Gastroesophageal sphincter (tissue), 4 donors: ENCODE results near the gene CSAD. TPM values are rescaled to one million over a fixed set of nuclear protein-coding genes. Genes with fewer than 3 reads are reported as not detected.
"Not testable (repeated sequence)": the region's sequence is repeated elsewhere in the genome, so short reads cannot be mapped to it uniquely, and the experiment has no call there.

Source experiments
- ATAC-seq: fragments of 150-250 bp; one replicate; pipeline ENCODE4 v1.9.1; 2016; ENCODE audit warnings: mild to moderate bottlenecking, moderate library complexity
- H3K27ac ChIP-seq, 4 donors: fragments of 200-600 bp; sonication (generic) in 3 of 4; 1 replicate in 3 of 4; 2 replicates in 1 of 4; pipeline ENCODE4 v1.5.1; 2016 to 2019
- H3K27me3 ChIP-seq: fragments of 200-600 bp; sonication (generic); one replicate; pipeline ENCODE4 v1.5.1; 2019
- H3K36me3 ChIP-seq, 2 donors: fragments of 200-600 bp; sonication (generic); one replicate each; pipeline ENCODE4 v1.5.1; 2019; ENCODE audit warnings: control low read depth in 1 of 2
- H3K4me1 ChIP-seq, 3 donors: fragments of 200-600 bp; sonication (generic); 1 replicate in 2 of 3; 2 replicates in 1 of 3; pipeline ENCODE4 v1.5.1; 2016 to 2019; ENCODE audit warnings: control low read depth in 2 of 3
- H3K4me3 ChIP-seq, 2 donors: fragments of 200-600 bp; sonication (generic); one replicate each; pipeline ENCODE4 v1.5.1; 2019; ENCODE audit warnings: mild to moderate bottlenecking in 1 of 2, moderate library complexity in 1 of 2
- H3K9me3 ChIP-seq, 3 donors: fragments of 200-600 bp; sonication (generic); one replicate each; pipeline ENCODE4 v1.5.1; 2017 to 2019; ENCODE audit warnings: control low read depth in 2 of 3
- CTCF ChIP-seq, 4 experiments: fragments of 200-600 bp in 2 of 4; fragments of 450-650 bp in 2 of 4; sonication (generic) in 1 of 4; IDR thresholded peaks; one replicate each; pipeline ENCODE4 v1.5.1; 2017 to 2019; ENCODE audit warnings: antibody characterized with exemption in 4 of 4, mild to moderate bottlenecking in 2 of 4, moderate library complexity in 2 of 4
- EP300 ChIP-seq: sonication (generic); formaldehyde crosslinking; IDR thresholded peaks from one replicate; pipeline ENCODE4 v1.6.1; 2017; ENCODE audit warnings: antibody characterized with exemption, mild to moderate bottlenecking
- POLR2A ChIP-seq, 2 donors: fragments of 450-650 bp; IDR thresholded peaks; one replicate each; pipeline ENCODE4 v1.6.1; 2017; ENCODE audit warnings: antibody characterized with exemption in 2 of 2, mild to moderate bottlenecking in 2 of 2, moderate library complexity in 1 of 2
- POLR2AphosphoS5 ChIP-seq: sonication (generic); formaldehyde crosslinking; IDR thresholded peaks from one replicate; pipeline ENCODE4 v1.6.1; 2017; ENCODE audit warnings: antibody characterized with exemption
- WGBS, 2 donors: methylation state at CpG; one replicate each; pipeline ENCODE4 v1.1.5; 2018; ENCODE audit warnings: low coverage in 1 of 2; 5-methylcytosine and 5-hydroxymethylcytosine counted together
- total RNA-seq, 4 donors: library from RNA; depleted of rRNA; stranded (reverse); fragments of >200 nt; gene quantifications; one replicate each; pipeline ENCODE4 v1.1.0, GENCODE V29; 2016

The CSAD gene
- total RNA-seq, 4 donors from 2014 or later: 11.3 to 47.5 (median 24.1) TPM

- Histone ChIP-seq H3K4me3 (no peak overlapping the region), H3K9me3 (no peaks in the 10 kb centered on the region), H3K27ac (no peak overlapping the region), H3K27me3 (no peaks in the 10 kb centered on the region), H3K36me3 (peaks cover 0 to 3% of the 10 kb centered on the region in 2 donors), H3K4me1 (peaks cover 0 to 24% (median 6%) of the 10 kb centered on the region in 3 donors)
- TF ChIP-seq CTCF (IDR thresholded peaks at IDR 0.05) (no peak), POLR2A (IDR thresholded peaks at IDR 0.05) (no peak), EP300 (no peak), POLR2AphosphoS5 (no peak)
- WGBS, 2 donors: 100% methylated on average over 1 of the region's 1 CpG; no CpG with 5 or more reads in 1 of the 2 donors
- no peak for ATAC-seq
Measured at GRCh38 chr12:53204351-53204750, 23.6 kb upstream of the CSAD start.

GRCh38 chr12:53202316-53202715 lies 21.6 kb upstream of the CSAD start:
- not testable (repeated sequence) for H3K27me3 ChIP-seq, H3K36me3 ChIP-seq, H3K4me3 ChIP-seq, H3K27ac ChIP-seq, H3K9me3 ChIP-seq, ATAC-seq
- H3K4me1 ChIP-seq: peaks cover 0 to 17% (median 6%) of the 10 kb centered on the region in 3 donors
- 83 to 100% methylated on average over 1 of the region's 7 CpGs for WGBS, 2 donors

GRCh38 chr12:53201639-53202038 lies 20.9 kb upstream of the CSAD start:
- ATAC-seq: no peak
- H3K4me3 ChIP-seq: no peak overlapping the region
- WGBS, 2 donors: 87 to 100% methylated on average over 4 of the region's 4 CpGs
- no peaks in the 10 kb centered on the region for H3K36me3 ChIP-seq
- H3K27ac ChIP-seq: no peak overlapping the region
- H3K4me1 ChIP-seq: peaks cover 0 to 20% (median 8%) of the 10 kb centered on the region in 3 donors
- H3K9me3 ChIP-seq: no peaks in the 10 kb centered on the region
- H3K27me3 ChIP-seq: no peaks in the 10 kb centered on the region
- TF ChIP-seq POLR2AphosphoS5 (no peak), CTCF (IDR thresholded peaks at IDR 0.05) (no peak), POLR2A (IDR thresholded peaks at IDR 0.05) (no peak), EP300 (no peak)

GRCh38 chr12:53201177-53201541 lies 20.4 kb upstream of the CSAD start:
- TF ChIP-seq POLR2AphosphoS5 (no peak), POLR2A (IDR thresholded peaks at IDR 0.05) (no peak), EP300 (no peak), CTCF (IDR thresholded peaks at IDR 0.05) (no peak)
- Histone ChIP-seq H3K36me3 (no peaks in the 10 kb centered on the region), H3K9me3 (no peaks in the 10 kb centered on the region), H3K27ac (no peak overlapping the region), H3K4me3 (no peak overlapping the region), H3K4me1 (peaks cover 0 to 20% (median 8%) of the 10 kb centered on the region in 3 donors), H3K27me3 (no peaks in the 10 kb centered on the region)
- ATAC-seq: no peak
- 30 to 60% methylated on average over 1 of the region's 1 CpG for WGBS, 2 donors

GRCh38 chr12:53200458-53201176 lies 19.9 kb upstream of the CSAD start:
- WGBS, 2 donors: 67 to 86% methylated on average over 5 to 7 of the region's 10 CpGs
- TF ChIP-seq POLR2AphosphoS5: no peak
- TF ChIP-seq EP300: no peak
- TF ChIP-seq POLR2A (IDR thresholded peaks at IDR 0.05): no peak
- no peak for TF ChIP-seq CTCF (IDR thresholded peaks at IDR 0.05)
- H3K27ac ChIP-seq: no peak overlapping the region
- no peaks in the 10 kb centered on the region for H3K9me3 ChIP-seq
- no peak overlapping the region for H3K4me3 ChIP-seq
- ATAC-seq: no peak
- H3K27me3 ChIP-seq: no peaks in the 10 kb centered on the region
- H3K36me3 ChIP-seq: no peaks in the 10 kb centered on the region
- peaks cover 0 to 20% (median 8%) of the 10 kb centered on the region in 3 donors for H3K4me1 ChIP-seq
